Testis (tissue), 2 donors: ENCODE results near the gene RHBDD1.
"Not testable (repeated sequence)": the region's sequence is repeated elsewhere in the genome, so short reads cannot be mapped to it uniquely, and the experiment has no call there.

Source experiments
- CTCF ChIP-seq, 3 experiments: fragments of 450-650 bp in 2 of 3; fragments of 200-600 bp in 1 of 3; sonication (generic) in 1 of 3; IDR thresholded peaks; one replicate each; pipeline ENCODE4 v1.5.1; 2016 to 2019; ENCODE audit warnings: antibody characterized with exemption in 3 of 3, mild to moderate bottlenecking in 2 of 3, moderate library complexity in 1 of 3
- POLR2A ChIP-seq: fragments of 450-650 bp; IDR thresholded peaks from one replicate; pipeline ENCODE4 v1.6.1; 2017; ENCODE audit warnings: antibody characterized with exemption, mild to moderate bottlenecking, moderate library complexity

- not testable (repeated sequence) for TF ChIP-seq CTCF (IDR thresholded peaks at IDR 0.05); POLR2A
Measured at GRCh38 chr2:226843001-226843400, 7.1 kb downstream of the RHBDD1 start.
